GM21447 (cell line): Measurements from ENCODE around the gene MUC5B.

Experiments
- ATAC-seq: cut with Tn5 transposase; IDR thresholded peaks from one replicate; pipeline ENCODE4 v1.9.1; 2021; ENCODE audit not compliant: unreplicated experiment

MUC5B gene

DNA sequence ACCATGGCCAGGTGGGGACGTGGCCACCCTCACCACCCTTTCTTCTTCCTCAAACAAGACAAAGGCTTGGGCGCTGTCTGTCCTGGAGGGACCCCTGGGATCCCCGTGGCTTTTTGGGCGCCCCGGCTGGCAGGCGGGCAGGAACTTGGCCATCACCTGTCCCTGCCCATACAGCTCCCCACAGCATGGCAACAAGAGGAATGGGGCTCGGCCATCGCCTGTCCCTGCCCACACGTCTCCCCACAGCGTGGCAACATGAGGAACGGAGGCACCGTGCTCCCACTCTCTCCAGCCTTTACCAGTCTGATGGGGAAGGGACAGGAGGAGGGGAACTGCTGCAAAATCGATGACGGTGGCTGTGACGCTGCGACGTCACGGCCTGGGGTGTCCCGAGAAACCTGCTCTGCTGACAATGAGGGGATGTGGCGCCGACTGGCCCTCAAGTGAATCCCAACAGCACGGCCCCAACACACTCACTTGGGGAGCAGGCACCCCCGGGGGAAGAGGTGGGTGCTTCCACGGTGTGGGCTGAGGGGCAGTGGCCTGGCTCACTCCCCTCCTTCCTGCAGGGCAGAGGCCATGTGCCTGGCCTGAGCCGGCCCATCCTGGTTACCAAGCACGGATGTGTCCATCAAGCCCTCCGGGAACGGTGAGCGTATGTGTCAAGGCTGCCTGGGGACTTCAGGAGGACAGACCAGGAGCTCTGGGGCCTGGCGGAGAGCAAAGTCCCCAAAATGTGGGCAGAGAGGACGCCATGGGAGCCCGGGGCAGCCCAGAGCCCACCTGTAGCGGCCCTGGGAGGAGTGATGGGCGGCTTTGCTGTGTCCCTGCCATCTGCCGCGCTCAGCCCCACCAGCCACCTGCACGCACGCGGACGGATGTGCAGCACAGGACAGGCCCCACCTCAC is 56.2 kb downstream of the MUC5B start:
- ATAC-seq: no peak

DNA sequence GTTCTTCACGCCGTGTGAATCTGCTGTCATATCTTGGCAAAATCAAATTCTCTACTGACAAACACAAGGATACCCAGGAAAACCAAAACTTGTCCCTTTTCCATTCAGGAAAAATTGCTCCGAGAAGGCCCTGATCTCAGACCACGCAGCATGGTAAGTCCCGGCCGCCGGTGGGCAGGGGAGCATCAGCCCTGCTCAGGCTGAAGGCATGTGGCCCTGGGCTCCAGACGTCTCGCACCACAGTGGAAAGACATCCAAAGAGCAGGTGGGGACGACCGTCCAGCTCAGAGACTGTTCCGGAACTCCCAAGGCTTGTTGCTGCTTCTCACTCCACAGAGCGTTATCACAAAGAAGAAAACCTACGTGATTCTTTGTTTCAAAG is 56.8 kb downstream of the MUC5B start:
- ATAC-seq: no peak

DNA sequence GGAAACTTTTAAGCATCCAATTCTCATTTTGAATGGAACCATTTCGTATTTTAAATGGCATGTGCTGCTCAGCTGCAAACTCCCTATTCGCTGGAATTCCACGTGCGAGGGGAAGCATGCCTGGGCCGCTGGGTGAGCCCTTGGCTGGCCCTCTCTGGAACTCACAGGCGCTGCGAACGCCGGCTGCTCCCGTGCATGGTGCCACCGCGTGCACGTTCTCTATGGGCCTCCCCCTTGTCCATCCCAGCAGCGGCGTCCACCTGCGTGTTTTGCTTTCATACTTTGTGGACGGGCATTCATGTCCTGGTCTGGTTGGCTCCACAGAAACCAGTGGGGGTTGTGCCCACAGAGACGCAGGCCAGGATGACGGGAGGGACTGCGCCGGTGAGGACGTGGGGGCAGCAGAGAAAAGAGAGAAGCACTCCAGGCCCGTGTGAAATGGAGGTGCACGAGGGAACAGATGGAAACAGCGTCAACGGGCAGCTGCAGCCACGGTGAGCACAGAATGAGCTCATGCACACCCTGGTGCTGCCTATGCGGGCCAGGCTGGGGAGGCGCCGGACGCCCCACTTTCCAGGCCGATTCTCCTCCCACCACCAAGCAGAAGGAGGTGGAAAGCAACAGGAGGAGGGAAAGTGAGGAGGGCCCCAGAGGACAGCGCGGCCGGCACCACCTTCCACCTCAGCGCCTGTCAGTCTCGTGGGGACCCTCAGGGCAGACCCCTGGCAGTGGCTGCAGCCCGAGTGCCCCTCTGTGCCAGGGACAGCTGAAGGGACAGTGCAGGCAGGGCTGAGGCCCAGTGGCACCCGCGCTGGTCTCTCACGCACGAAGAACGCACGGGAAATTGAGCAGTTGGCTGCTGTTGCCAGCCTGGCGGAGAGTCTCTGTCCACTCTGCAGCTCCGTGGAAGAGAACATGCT is 57.5 kb downstream of the MUC5B start:
- ATAC-seq: no peak

DNA sequence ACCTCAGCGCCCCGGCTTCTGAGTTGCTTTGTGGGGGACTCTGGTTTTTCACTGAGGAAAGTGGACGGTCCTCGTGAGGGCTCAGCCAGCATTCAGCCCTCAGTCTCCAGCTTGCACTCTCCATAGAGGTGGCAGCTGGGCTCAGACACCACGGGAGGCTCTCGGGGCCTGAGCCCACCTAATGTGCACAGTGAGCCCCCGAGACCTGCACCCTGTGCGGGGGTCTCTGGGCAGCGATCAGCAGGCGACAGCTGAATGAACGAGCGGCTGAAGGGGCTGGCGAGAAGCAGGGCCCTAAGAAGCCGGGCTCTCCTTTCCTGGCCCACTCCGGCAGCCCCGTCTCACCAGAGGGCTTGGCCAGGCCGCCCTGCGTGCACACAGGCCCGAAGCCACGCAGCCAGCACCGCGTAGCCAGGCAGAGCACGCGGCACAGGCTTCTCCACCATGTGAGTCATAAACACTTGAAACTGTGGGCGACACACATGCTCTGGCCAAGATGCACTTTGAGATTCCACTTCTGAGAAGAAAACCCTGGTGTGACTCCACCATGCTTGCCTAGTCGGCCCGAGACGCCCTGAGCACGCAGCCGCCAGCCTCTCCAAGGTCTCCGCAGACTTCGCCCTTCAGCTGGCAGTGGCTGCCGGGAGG is 58.6 kb downstream of the MUC5B start:
- no peak for ATAC-seq

DNA sequence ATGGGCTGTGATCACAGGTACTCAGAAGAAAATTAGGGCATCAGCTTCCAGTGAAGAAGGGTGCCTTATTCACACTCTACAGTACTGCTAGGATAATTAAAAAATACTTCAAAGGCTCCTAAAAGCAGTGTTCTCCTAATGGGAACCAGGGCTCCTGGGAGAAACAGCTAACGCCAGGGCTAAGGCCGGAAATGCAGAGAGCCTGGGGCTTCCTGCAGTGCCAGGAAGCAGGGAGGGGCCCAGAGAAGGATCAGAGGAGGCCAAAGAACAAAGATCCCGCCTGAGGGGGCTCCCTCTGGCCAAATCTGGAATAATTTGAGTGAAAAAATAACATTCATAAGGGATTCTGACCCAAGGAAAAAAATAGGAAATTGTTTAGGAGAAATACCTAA is 59.1 kb downstream of the MUC5B start:
- no peak for ATAC-seq

DNA sequence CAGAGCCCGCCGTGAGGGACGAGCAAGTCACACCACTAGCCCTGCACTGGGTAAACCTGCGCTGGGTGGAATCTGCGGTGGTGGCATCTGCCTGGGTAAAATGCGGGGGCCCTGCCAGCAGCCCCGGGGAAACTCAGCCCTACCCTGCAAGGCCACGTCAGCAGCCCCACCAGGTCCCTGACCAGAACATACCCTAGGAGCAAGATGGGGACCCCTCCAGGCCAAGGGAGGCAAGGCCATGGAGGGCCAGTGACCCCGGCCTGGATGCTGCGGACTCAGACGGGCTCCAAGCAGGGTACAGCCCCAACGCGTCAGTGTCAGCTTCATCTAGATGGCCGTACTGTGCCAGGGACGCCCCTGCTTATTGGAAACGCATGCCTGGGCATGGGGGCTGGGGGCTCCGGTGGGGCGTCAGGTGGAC is 60.2 kb downstream of the MUC5B start:
- ATAC-seq: no peak

DNA sequence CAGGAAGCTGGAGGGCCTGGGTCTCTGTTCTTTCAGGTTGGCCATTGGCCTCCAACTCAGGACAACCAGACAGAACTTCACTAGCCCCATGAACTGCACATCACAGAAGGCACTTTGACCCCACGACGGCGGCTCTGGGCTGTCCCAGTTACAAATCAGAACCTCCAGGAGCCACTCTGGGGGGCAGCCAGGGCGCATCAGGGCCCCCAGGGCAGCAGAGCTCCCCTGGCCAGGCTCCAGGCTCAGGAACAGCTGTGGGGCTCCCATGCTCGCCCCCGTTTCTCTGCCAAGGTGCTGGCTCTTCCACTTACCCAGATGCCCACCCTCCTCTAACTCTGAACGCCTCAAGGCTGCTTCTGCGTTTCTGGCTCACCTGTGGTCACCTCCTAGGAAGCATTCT is 61.0 kb downstream of the MUC5B start:
- no peak for ATAC-seq

DNA sequence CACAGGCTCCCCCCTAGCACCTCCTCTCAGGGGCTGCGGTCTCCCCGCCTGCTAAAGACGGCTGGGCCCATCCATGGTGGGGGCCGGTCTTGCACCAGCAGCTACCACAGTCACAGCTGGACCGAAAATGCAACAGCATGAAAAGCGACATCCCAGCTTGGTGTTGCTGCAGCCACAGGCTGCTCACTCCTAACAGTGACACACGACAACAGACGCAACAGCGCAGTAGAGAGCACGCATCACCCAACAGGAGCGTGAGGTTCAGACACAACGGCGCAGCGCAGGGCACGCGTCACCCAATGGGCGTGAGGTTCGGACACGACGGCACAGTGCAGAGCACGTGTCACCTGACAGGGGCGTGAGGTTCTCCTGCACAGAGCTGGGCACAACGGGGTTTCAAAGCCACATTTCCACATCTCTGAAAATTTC is 62.5 kb downstream of the MUC5B start:
- no peak for ATAC-seq

DNA sequence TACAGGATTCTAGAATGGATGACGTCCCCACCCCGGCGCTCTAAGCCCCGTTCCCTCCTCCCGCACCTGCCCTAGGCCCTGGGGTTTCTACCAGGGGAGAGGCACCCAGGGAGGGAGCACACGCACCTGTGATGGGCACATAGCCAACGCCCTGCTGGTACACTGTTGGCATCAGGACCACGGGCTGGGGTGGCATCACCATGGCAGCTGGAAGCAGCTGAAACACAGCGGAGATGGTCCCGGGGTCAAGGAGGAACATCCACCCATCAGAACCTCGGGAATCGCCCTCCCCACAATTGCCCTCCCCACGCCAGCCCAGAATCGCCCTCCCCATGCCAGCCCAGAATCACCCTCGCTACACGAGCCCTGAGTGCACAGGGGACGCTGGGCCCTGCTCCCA is 63.0 kb downstream of the MUC5B start:
- no peak for ATAC-seq

DNA sequence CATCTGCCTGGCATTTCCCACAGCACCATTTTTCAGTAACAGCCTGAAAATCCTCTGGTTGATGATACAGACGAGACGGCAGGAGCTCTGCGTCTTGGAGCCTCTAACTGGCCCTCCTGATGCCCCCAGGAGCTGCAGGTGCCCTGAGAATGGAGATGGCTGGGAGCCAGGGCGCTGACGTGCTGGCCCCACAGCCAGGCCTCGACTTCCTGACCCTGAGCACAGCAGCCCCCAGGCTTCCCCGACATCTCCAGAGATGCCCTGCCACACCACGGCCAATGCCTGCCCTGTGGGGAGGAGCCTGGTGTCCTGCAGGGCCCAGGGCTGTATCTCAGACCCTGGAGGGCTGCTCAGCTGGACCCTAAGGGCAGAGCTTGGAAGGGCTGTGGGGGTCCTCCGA is 65.1 kb downstream of the MUC5B start:
- ATAC-seq: no peak

DNA sequence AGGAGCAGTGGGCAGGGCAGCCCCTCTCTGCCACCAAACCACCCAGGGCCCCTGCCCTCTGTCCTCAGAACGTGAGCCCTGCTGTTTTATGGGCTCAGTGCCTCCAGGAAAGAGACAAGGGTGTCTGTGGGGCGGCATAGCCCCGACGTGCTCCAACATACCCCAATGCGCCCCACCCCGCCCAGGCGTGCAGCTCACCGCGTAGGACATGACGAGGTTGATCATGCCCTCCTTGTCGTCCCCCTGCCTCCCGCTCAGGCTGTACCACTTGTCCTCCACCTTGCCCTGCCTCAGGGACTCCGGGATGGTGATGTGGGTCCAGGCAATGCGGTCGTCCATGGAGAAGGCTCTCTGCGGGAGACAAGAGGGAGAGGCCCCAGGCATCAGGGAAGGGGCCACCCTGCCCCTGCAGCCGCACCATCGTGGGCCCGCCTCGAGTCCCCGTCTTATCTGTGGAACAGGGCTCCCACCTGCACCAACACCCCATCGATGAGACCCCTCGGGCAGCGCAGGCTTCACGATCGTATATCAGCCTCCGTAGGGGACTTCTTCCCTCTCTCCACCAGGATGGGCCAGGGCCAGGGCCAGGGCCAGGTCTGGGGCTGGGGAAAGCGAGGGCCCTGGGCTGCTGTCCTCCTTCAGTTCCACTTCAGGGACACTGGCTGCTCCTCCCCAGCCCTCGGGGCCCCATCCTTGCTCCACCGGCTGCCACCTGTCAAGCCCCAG is 65.7 kb downstream of the MUC5B start:
- no peak for ATAC-seq

DNA sequence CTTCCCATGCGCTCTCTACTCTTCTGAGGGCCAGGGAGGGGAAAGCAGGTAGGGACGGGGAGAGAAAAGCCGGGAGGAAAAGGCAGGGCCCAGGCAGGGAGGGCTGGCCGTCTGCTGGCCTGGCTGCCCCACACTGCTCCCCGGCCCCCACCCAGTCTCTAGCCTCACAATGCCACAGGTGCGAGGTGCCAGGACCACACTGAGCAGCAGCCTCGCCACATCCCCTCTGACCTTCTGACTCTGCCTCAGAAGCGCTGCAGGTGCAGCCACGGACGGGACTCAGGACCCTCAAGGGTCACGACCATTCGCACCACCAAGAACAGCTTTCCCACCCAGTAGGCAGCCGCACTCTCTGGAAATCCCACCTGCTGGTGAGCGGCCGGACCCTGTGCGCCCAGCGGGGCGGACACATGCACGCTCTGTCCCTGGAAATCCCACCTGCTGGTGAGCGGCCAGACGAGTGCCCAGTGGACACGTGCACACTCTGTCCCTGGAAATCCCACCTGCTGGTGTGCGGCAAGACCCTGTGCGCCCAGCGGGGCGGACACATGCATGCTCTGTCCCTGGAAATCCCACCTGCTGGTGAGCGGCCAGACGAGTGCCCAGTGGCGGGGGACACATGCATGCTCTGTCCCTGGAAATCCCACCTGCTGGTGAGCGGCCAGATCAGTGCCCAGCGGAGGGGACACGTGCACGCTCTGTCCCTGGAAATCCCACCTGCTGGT is 66.5 kb downstream of the MUC5B start:
- no peak for ATAC-seq

DNA sequence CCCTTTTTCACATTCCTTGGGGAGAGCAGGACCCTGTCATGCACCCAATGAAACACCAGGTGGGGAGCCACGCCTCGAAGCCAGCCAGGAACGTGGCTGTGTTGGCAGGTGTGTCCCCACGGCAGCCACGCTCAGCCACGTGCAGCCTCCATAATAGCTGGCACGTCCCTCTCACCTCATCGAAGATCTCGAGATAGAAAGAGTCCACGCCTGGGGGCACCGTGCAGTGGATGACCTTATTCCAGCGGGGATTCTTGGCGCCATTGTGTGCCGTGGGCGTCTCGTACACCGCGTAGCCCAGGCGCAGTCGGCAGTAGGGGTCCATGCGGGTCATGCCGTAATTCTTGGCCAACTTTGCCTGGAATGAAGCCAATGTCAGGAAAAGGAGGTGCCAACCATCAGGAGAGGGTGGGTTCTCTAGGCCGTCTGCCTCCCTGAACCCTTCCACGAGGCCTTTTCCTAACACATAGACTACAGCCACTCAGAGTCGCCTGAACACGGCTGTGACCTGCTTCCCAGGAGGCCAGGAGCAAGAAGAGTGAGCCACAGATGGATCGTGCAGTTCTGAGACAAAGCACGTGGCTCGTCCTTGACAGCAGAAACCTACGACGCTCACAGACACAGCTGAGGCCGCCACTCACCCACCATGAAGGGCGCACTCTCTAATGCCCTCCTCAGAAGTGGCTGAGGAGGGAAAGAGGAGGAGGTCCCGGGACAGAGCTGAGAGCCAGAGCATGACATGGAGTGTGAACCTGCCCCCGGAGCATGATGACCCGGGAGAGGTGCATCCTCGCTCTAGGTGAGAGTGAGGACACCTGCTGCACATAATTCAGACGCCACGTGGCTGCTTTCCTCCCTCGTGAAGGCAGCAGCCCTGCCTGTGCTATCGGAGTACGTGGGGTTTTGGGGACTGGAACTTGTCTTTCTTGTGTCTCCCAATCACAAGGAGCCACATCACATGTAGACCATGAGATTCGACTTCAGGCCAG is 67.5 kb downstream of the MUC5B start:
- ATAC-seq: no peak

DNA sequence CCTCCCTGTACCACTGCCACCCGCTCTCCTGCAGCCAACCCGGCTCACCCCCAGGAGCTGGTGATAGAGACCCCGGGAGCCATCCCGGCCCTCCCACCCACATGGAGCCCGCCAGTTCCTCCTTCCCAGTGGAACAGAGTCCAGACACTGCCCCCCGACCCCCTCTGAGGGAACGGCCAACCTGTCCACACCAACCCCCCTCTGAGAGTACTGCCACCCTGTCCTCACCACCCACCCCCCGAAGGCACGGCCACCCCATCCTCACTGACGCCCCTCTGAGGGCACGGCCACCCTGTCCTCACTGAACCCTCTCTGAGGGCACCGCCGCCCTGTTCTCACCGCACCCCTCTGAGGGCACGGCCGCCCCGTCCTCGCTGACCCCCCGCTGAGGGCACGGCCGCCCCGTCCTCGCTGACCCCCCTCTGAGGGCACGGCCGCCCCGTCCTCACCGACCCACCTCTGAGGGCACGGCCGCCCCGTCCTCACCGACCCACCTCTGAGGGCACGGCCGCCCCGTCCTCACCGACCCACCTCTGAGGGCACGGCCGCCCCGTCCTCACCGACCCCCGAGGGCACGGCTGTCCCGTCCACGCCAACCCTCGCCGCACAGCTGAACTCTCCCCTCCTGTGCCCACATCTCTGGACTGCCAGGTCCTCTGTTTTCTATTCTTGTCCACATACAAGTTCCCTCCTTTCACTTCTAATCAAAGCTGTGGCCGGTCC is 68.6 kb downstream of the MUC5B start:
- no peak for ATAC-seq

DNA sequence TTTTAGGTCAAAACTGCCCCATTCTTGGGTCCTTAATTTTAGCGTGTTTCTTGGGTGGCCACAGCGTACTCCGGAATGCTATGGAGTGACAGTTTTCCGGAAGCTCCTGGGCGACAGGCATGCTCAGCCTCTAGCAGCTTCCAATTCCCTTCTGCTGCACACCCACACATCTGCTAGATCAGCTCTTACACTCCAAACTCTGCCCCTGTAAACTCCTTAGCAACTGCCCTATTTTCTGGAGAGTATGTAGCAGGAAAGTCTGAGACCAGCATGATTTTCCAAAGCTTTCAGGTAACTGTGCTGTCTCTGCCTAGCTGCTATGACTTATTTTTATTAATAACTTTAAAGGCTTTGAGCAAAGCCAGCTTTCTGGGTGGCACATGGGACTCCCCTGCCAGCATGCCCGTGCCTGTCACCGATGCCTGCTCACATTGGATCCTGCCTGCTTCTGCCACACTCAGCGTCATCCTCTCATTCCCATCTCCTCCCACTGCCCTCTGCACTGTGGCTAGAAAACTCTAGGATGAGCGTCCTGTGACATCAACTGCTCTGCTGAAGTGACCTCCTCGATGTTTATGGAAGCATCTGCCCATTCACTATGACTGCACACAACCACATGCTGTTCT is 69.3 kb downstream of the MUC5B start:
- no peak for ATAC-seq

DNA sequence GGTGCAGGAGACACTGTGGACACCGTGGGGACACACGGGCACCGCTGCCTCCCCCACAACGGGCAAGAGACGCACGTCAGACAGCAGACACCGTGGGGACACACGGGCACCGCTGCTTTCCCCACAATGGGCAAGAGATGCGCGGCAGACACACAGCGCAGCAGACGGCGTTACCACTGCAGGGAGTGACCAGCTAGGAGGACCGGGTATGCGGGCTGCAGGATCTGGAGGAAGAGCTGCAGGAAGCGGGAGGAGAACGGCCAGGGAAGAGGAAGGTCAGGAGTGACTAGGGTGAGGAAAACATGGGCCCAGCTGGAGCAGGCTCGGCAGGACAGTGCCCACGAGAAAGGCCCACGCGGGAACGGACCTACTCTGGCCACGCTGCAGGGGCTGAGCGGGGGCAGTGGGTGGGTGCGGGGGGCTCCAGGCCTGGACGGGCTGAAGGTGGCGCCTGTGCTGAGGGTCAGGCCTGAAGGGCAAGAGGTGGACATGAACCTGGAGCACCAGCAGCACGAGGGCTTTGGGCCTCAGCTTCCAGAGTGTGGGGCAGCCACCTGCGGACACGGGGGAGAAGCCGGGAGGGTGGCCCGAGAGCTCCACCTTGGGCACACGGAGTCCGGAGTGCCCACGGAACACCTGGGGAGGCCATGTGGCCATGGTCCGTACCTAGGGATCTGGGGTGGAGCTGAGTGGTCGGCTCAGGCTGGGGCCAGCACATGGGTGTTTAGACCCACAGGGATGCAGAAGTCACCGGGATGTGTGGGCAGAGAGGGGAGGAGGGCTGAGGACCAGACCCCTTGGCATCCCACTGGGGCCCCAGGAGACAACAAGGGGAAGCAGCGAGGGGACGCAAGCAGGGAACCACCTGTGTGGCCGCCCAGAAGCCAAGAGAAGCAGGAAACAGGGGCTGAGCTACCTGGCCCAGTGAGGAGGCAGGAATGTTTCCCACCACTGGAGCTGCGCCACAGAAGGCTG is 70.1 kb downstream of the MUC5B start:
- ATAC-seq: no peak

DNA sequence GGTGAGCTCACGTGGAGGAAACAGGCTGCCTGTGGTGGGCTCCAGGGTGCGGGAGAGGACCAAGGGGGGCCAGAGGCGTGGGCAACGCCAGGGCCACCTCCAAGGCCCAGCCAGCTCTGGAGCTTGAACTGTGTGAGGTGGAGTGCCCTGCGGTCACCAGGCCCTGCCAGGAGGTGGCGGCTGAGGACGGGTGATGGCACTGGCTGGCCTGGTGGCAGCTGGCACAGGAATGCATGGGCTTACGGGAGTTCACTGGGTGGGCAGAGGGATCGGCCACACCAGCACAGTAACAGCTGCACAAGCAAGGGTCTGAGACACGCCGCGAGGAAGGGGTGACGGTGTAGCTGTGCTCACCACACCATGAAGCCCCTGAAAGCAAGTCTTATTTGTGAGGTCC is 70.8 kb downstream of the MUC5B start:
- no peak for ATAC-seq
